Measurements from ENCODE around the gene YIPF6.
"Not testable (repeated sequence)": the region's sequence is repeated elsewhere in the genome, so short reads cannot be mapped to it uniquely, and the experiment has no call there.

YIPF6 gene

DNA sequence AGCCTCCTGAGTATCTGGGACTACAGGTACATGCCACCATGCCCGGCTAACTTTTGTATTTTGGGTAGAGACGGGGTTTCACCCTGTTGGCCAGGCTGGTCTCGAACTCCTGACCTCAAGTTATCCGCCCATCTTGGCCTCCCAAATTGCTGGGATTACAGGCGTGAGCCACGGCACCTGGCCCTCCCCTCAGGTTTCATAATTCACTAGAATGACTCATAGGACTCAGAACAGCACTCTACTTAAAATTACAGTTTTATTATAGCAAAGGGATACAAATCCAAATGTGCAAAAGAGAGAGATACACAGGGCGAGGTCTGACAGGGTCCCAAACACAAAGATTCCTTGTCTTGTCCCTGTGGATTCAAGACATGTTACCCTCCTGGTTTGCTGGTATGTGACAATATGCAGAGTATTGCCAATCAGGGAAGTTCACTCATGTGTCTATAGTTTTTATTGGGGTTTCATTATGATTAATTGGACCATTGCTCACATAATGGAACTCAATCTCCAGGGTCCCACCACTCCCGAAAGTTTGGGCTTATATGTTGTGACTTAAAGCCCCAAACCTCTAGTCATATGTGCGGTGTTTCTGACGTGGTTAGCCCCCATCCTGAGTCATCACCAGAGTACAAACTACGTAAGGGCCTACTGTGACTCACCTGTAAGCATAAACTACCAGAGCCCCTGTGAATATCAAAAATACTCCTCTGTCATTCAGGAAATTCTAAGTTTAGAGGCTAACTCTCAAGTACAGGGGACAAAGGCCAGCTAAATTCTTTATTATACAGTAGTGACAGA is 5.2 kb downstream of the YIPF6 start:
- in situ Hi-C loops (cut with HindIII; ENCODE audit: low sequenced_read_pairs), result no loop called here

- in situ Hi-C loops (cut with HindIII; ENCODE audit: low sequenced_read_pairs), result no loop called here
These were observed 7.8 kb downstream of the YIPF6 start for GRCh38 chrX:68506649-68507048.

- in situ Hi-C loops (cut with HindIII; ENCODE audit: low sequenced_read_pairs), result no loop called here
These were observed 9.9 kb downstream of the YIPF6 start for GRCh38 chrX:68508799-68509198.

DNA sequence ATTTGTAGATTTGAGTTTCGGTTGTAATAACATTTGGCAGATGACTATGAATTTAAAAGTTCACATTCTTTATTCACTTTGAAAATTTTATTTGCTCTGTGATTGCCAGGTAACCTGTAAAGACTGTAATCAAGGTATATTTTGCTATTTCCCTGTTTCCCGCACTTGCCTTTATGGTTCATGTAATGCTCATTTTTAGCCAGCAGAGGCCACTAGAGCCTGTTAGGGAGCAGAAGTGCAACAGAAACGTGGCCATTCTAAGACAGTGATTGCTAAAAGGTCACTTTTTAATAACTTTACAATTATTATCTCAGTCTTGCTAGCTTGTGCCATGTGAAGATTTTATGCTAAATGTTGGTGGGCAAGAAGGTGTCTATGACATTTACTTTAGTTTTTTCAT is 12.4 kb downstream of the YIPF6 start:
- in situ Hi-C loops (cut with HindIII; ENCODE audit: low sequenced_read_pairs), result no loop called here

DNA sequence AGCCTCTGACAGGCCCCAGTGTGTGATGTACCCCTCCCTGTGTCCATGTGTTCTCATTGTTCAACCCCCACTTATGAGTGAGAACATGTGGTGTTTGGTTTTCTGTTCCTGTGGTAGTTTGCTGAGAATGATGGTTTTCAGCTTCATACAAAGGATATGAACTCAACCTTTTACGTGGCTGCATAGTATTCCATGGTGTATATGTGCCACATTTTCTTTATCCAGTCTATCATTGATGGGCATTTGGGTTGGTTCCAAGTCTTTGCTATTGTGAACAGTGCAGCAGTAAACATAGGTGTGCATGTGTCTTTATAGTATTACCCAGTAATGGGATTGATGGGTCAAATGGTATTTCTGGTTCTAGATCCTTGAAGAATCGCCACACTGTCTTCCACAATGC is 25.8 kb downstream of the YIPF6 start:
- in situ Hi-C loops (cut with HindIII; ENCODE audit: low sequenced_read_pairs), result not testable (repeated sequence)

DNA sequence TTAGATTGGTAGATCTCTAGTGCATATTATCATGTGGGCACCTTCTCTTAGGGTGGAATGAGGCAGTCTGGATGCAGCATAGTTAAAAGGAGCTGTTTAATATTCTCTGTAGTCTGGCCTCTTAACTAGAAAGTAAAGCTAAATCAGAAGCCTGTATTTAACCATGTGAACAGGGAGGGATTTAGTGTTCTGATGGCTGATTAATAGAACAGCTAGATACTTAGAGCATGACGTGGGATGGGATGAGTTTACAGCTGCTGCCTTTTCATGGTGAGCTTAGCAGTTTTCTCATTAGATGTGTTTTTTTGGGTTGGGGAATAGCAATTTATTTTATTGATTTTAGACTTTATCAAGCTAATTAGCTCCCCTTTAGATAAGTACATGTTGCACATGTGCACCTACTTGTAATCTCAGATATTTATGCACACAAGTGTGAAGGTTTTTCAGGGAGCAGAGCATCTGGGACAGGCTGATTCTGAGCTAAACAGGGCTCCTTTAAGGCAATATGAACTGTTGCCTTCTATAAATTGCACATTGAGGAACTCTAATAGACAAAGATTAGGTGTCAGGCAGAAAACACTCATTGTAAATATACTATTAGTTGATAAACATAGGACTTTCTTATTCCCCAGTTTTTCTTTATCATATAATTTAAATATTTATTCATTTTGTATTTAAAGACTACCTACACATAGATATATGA is 34.1 kb downstream of the YIPF6 start:
- in situ Hi-C loops (cut with HindIII; ENCODE audit: low sequenced_read_pairs), result no loop called here

GRCh38 chrX:68533656-68534055 is 34.8 kb downstream of the YIPF6 start:
- in situ Hi-C loops (cut with HindIII; ENCODE audit: low sequenced_read_pairs), result no loop called here

DNA sequence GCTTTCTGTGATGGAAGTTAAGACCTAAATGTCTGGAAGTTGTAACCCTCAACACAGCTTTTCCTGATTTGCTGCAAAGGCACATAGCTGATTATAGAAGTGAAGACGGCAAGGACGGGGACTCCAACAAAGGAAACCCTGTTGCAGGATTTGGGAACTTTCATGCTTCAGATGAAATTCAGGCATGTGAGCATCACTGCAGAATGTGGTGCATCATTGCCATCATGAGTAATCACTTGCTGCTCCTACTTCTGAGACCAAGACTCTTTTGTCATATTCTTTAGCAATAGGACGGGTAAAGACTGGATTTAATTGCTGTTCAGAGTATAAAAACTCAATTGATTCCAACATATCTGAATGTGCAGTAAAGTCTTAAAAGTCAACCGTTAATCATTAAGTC is 35.8 kb downstream of the YIPF6 start:
- in situ Hi-C loops (cut with HindIII; ENCODE audit: low sequenced_read_pairs), result no loop called here

- in situ Hi-C loops (cut with HindIII; ENCODE audit: low sequenced_read_pairs), result no loop called here
These were observed 37.6 kb downstream of the YIPF6 start for GRCh38 chrX:68536429-68536828.

DNA sequence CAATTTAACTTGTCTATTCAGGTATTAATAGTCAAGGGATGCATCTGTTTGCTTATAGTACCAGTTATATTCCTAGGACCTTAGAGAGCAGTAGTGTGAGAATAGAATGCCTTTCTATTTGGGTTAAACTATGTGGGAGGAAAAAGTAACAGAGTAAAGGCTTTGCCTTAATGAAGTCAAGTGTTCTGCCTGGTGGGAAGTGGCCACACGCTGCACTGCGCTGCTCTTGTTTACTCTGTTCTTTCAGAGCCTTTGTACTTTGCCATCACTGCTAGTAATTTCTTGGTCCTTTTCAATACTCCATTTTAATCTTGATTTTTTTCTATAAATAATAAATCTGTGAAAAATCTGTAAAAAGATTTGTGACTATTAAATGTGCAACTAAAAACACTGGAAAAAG is 38.0 kb downstream of the YIPF6 start:
- in situ Hi-C loops (cut with HindIII; ENCODE audit: low sequenced_read_pairs), result no loop called here

DNA sequence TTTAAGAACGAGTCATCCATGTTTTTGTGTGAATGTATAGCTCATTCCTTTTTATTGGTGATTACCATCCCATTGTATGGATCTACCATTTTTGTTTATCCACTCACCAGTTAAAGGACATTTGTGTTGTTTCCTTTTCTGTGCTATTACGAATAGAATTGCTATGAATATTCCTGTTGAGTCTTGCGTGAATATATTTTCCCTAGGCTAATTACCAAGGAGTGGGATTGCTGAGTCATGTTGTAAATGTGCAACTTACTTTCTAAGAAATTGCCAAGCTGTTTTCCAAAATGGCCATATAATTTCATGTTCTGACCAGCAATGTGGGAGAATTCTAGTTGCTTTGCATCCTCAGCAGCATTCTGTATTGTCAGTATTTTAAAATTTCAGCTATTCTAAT is 51.3 kb downstream of the YIPF6 start:
- in situ Hi-C loops (cut with HindIII; ENCODE audit: low sequenced_read_pairs), result no loop called here

- in situ Hi-C loops (cut with HindIII; ENCODE audit: low sequenced_read_pairs), result no loop called here
These were observed 57.2 kb downstream of the YIPF6 start for GRCh38 chrX:68556036-68556435.

DNA sequence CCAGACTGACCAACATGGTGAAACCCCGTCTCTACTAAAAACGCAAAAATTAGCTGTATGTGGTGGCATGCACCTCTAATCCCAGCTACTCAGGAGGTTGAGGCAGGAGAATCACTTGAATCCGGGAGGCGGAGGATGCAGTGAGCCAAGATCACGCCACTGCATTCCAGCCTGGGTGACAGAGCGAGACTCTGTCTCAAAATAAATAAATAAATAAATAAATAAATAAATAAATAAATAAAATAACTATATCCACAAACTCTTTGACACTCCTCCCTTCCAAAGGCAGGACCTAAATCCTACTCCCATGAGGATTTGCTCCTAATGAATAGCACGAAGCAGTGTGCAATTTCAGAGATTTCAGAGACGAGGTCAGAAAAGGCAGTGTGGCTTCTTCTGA is 58.3 kb downstream of the YIPF6 start:
- in situ Hi-C loops (cut with HindIII; ENCODE audit: low sequenced_read_pairs), result not testable (repeated sequence)

DNA sequence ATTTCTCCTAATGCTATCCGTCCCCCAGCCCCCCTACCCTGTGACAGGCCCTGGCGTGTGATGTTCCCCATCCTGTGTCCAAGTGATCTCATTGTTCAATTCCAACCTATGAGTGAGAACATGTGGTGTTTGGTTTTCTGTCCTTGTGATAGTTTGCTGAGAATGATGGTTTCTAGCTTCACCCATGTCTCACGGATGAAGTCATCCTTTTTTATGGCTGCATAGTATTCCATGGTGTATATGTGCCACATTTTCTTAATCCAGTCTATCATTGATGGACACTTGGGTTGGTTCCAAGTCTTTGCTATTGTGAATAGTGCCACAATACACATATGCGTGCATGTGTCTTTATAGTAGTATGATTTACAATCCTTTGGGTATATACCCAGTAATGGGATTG is 61.1 kb downstream of the YIPF6 start:
- in situ Hi-C loops (cut with HindIII; ENCODE audit: low sequenced_read_pairs), result not testable (repeated sequence)

DNA sequence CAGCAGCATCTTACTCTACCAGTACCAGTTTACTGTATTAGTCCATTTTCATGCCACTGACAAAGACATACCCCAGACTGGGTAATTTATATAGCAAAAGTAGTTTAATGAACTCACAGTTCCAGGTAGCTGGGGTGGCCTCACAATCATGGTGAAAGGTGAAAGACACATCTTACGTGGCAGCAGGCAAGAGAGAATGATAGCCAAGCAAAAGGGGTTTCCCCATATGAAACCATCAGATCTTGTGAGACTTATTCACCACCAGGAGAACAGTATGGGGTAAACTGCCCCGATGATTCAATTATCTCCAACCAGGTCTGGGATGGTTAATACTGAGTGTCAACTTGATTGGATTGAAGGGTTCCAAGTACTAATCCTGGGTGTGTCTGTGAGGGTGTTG is 69.3 kb downstream of the YIPF6 start:
- in situ Hi-C loops (cut with HindIII; ENCODE audit: low sequenced_read_pairs), result no loop called here

- in situ Hi-C loops (cut with HindIII; ENCODE audit: low sequenced_read_pairs), result no loop called here
These were observed 71.7 kb downstream of the YIPF6 start for GRCh38 chrX:68570598-68570997.

DNA sequence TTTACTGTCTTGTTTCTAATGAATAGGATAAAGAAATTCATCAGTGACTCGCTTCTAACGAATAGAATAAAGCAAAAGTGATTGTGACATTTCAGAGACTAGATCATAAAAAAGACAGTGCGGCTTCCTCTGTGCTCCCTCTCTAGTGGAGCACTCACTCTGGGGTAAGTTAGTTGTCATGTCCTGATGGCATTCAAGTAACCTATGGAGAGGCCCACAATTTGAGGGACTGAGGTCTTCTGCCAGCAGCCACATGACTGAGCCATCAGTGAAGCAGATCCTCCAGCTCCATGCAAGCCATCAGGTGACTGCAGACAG is 72.4 kb downstream of the YIPF6 start:
- in situ Hi-C loops (cut with HindIII; ENCODE audit: low sequenced_read_pairs), result no loop called here

DNA sequence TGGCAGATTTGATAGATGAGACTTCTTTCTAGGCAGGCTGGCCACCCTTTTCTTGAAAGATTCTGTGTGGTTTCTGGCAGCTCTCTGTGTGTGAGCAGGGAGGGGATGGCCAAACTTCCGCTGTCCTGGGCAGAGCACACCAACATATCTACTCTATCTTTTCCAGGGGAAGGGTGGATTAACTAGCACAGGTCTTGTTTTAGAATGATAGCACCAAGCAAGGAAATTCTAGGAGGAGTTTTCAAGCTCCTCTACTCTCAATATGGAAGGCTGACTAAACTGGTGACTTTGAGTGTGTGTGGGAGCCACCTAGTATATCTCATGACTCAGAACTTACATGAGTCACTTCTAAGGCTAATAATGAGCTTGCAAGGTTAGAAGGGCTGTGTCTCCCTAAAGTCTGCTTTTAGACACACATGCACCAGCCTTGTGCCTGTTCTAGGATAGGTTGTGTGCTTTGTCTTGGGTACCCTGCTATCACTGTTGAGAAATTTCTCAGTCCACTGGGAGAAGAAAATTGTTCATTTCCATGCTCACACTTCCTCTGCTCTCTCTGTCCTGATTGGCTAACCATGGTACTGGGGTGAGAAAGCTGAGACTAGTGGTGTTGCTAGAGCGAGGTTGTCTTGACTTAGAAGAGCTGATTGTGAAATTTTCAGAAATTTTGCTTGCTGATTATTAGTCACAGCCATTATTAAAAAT is 72.9 kb downstream of the YIPF6 start:
- in situ Hi-C loops (cut with HindIII; ENCODE audit: low sequenced_read_pairs), result no loop called here

- in situ Hi-C loops (cut with HindIII; ENCODE audit: low sequenced_read_pairs), result no loop called here
These were observed 75.4 kb downstream of the YIPF6 start for GRCh38 chrX:68574240-68574639.

- in situ Hi-C loops (cut with HindIII; ENCODE audit: low sequenced_read_pairs), result no loop called here
These were observed 81.0 kb downstream of the YIPF6 start for GRCh38 chrX:68579810-68580209.

- in situ Hi-C loops (cut with HindIII; ENCODE audit: low sequenced_read_pairs), result no loop called here
These were observed 85.4 kb downstream of the YIPF6 start for GRCh38 chrX:68584221-68584620.
